IMR-90 (cell line): ENCODE measurements around the gene PLXNC1. TPM values are rescaled to one million over a fixed set of nuclear protein-coding genes. Genes with fewer than 3 reads are reported as not detected.

ENCODE experiments used
- ATAC-seq: fragments of 200-7000 bp; cut with Tn5 transposase; 2 replicates; pipeline ENCODE4 v1.9.1; 2020; ENCODE audit warnings: low read depth, mild to moderate bottlenecking, moderate library complexity
- BruUV-seq: library from RNA; stranded (reverse); fragments of 400-500 nt; replicated peaks from 2 replicates; lab custom pipeline; 2021; lab: Mats Ljungman, UMichigan
- CTCF ChIA-PET: fragments of 300-600 bp; formaldehyde crosslinking; extraction: SDS; loops from one replicate; lab custom pipeline; 2021; ENCODE audit warnings: antibody characterized with exemption; lab: Yijun Ruan, JAX
- POLR2A ChIA-PET: fragments of 300-600 bp; sonication (Branson Sonifier 250); formaldehyde crosslinking; loops from one replicate; lab custom pipeline; 2022; ENCODE audit warnings: antibody characterized with exemption; ENCODE audit not compliant: unreplicated experiment; lab: Charles Lee
- DNase-seq: peaks from one replicate; pipeline ENCODE4 v3.0.0; 2013
- H2AFZ ChIP-seq: replicated peaks from 2 replicates; pipeline ENCODE3; 2013; ENCODE audit warnings: low read length, mild to moderate bottlenecking; ENCODE audit not compliant: poor library complexity
- H2AK5ac ChIP-seq: 2 replicates; pipeline ENCODE4 v1.6.1; 2013; ENCODE audit warnings: low read depth, low read length, inconsistent platforms
- H2AK9ac ChIP-seq: replicated peaks from 2 replicates; pipeline ENCODE3; 2013; ENCODE audit warnings: mild to moderate bottlenecking, low read depth, low read length, moderate library complexity; ENCODE audit not compliant: poor library complexity
- H2BK120ac ChIP-seq: 2 replicates; pipeline ENCODE4 v1.6.1; 2013; ENCODE audit warnings: low read depth, low read length, inconsistent platforms
- H2BK15ac ChIP-seq: 3 replicates; pipeline ENCODE4 v1.6.1; 2013; ENCODE audit warnings: low read depth, low read length, inconsistent platforms
- H2BK20ac ChIP-seq: 2 replicates; pipeline ENCODE4 v1.6.1; 2013; ENCODE audit warnings: low read depth, mild to moderate bottlenecking, inconsistent platforms, low read length, moderate library complexity
- H2BK5ac ChIP-seq: 2 replicates; pipeline ENCODE4 v1.6.1; 2013; ENCODE audit warnings: mild to moderate bottlenecking, low read depth, low read length, inconsistent platforms; ENCODE audit not compliant: poor library complexity, severe bottlenecking
- H3K14ac ChIP-seq: replicated peaks from 2 replicates; pipeline ENCODE4 v1.6.1; 2013; ENCODE audit warnings: low read depth, low read length, inconsistent platforms
- H3K18ac ChIP-seq: 2 replicates; pipeline ENCODE4 v1.6.1; 2013; ENCODE audit warnings: low read depth, low read length, control low read depth
- H3K23ac ChIP-seq: 2 replicates; pipeline ENCODE4 v1.6.1; 2013; ENCODE audit warnings: low read depth, low read length, inconsistent platforms
- H3K27ac ChIP-seq: 2 replicates; pipeline ENCODE4 v1.5.1; 2013; ENCODE audit warnings: mild to moderate bottlenecking, control low read depth, low read length; ENCODE audit not compliant: insufficient read depth
- H3K27me3 ChIP-seq: 2 replicates; pipeline ENCODE4 v1.6.1; 2013; ENCODE audit warnings: low read length; ENCODE audit not compliant: control insufficient read depth, insufficient read depth
- H3K36me3 ChIP-seq: 2 replicates; pipeline ENCODE4 v1.6.1; 2013; ENCODE audit warnings: low read length, mixed read lengths; ENCODE audit not compliant: control insufficient read depth, insufficient read depth
- H3K4ac ChIP-seq: 2 replicates; pipeline ENCODE4 v1.6.1; 2013; ENCODE audit warnings: low read depth, low read length, inconsistent platforms
- H3K4me1 ChIP-seq: 2 replicates; pipeline ENCODE4 v1.6.1; 2013; ENCODE audit warnings: low read length, mixed read lengths; ENCODE audit not compliant: control insufficient read depth, insufficient read depth
- H3K4me2 ChIP-seq: 2 replicates; pipeline ENCODE4 v1.6.1; 2013; ENCODE audit warnings: low read depth, mild to moderate bottlenecking, control low read depth, low read length, moderate library complexity
- H3K4me3 ChIP-seq: 2 replicates; pipeline ENCODE4 v1.5.1; 2013; ENCODE audit warnings: low read depth, mild to moderate bottlenecking, control low read depth, low read length, moderate library complexity; ENCODE audit not compliant: insufficient read depth
- H3K56ac ChIP-seq: 2 replicates; pipeline ENCODE4 v1.6.1; 2013; ENCODE audit warnings: low read length, inconsistent platforms; ENCODE audit not compliant: insufficient read depth; ENCODE audit errors: extremely low read depth
- H3K79me1 ChIP-seq, 2 experiments: 2 replicates each; pipeline ENCODE4 v1.6.1; 2013; ENCODE audit warnings: low read length in 2 of 2, inconsistent platforms in 1 of 2, low read depth in 1 of 2
- H3K9ac ChIP-seq: 2 replicates; pipeline ENCODE4 v1.6.1; 2013; ENCODE audit warnings: low read depth, low read length, control low read depth
- H3K9me1 ChIP-seq: 2 replicates; pipeline ENCODE4 v1.6.1; 2013; ENCODE audit warnings: low read length, inconsistent platforms; ENCODE audit not compliant: insufficient read depth
- H3K9me3 ChIP-seq: 2 replicates; pipeline ENCODE4 v1.6.1; 2013; ENCODE audit warnings: low read length; ENCODE audit not compliant: control insufficient read depth, insufficient read depth
- H4K20me1 ChIP-seq: 2 replicates; pipeline ENCODE4 v1.6.1; 2013; ENCODE audit warnings: low read length, inconsistent platforms; ENCODE audit not compliant: insufficient read depth
- H4K5ac ChIP-seq: 2 replicates; pipeline ENCODE4 v1.6.1; 2013; ENCODE audit warnings: mild to moderate bottlenecking, low read depth, low read length, control low read depth
- H4K8ac ChIP-seq, 2 experiments: 2 replicates each; pipeline ENCODE4 v1.6.1; 2013; ENCODE audit warnings: low read depth in 2 of 2, low read length in 2 of 2, control low read depth in 1 of 2, inconsistent platforms in 1 of 2
- H4K91ac ChIP-seq: 2 replicates; pipeline ENCODE4 v1.6.1; 2013; ENCODE audit warnings: low read depth, low read length, inconsistent platforms; ENCODE audit not compliant: insufficient read depth
- MAZ ChIP-seq: IDR thresholded peaks from 2 replicates; pipeline ENCODE4 v1.6.1; 2012; ENCODE audit warnings: low read depth, mild to moderate bottlenecking, low read length, improper control_type of control experiment, moderate library complexity, borderline replicate concordance
- MXI1 ChIP-seq: IDR thresholded peaks from 2 replicates; pipeline ENCODE4 v1.6.1; 2012; ENCODE audit warnings: low read depth, mild to moderate bottlenecking, low read length, moderate library complexity, borderline replicate concordance
- USF2 ChIP-seq: fragments of 150-350 bp; IDR thresholded peaks from 2 replicates; pipeline ENCODE4 v1.6.1; 2017; ENCODE audit warnings: mild to moderate bottlenecking, antibody characterized with exemption, low read length, low read depth
- whole genome bisulfite sequencing, 2 experiments: methylation state at CpG; one replicate each; pipeline versions ENCODE4 v1.1.5 to v1.1.7; 2013; ENCODE audit warnings: missing lambda C conversion rate in 2 of 2; ENCODE audit not compliant: insufficient read length in 1 of 2; ENCODE audit errors: extremely low coverage in 2 of 2; 5-methylcytosine and 5-hydroxymethylcytosine counted together
- dilution Hi-C: fragments of 300-500 bp; cut with HindIII; formaldehyde crosslinking; loops from one replicate; pipeline ENCODE4 v1.14.3; 2018; ENCODE audit warnings: low sequenced_read_pairs; ENCODE audit not compliant: unreplicated experiment
- in situ Hi-C: fragments of 300-500 bp; cut with MboI; formaldehyde crosslinking; loops from 3 replicates; pipeline ENCODE4 v1.14.3; 2019; ENCODE audit warnings: low sequenced_read_pairs, inconsistent platforms, mixed read lengths
- intact Hi-C: fragments of 100-400 bp; cut with micrococcal nuclease; formaldehyde crosslinking; loops from 2 replicates; pipeline ENCODE4 v1.10.0; 2022
- polyA plus RNA-seq, 3 experiments: library from polyadenylated mRNA; depleted of rRNA; stranded (reverse); fragments of >200 nt; gene quantifications; 2 replicates each; pipeline ENCODE4 v1.2.3, GENCODE V29; 2012; ENCODE audit warnings: low replicate concordance in 1 of 3
- total RNA-seq: library from RNA; depleted of rRNA; stranded (reverse); fragments of >200 nt; gene quantifications from 2 replicates; pipeline ENCODE4 v1.2.3, GENCODE V29; 2012

PLXNC1 gene
- total and polyA plus RNA-seq, 2 of the 4 experiments (the other 2 are of a cell fraction): 1.0 to 1.6 TPM

DNA sequence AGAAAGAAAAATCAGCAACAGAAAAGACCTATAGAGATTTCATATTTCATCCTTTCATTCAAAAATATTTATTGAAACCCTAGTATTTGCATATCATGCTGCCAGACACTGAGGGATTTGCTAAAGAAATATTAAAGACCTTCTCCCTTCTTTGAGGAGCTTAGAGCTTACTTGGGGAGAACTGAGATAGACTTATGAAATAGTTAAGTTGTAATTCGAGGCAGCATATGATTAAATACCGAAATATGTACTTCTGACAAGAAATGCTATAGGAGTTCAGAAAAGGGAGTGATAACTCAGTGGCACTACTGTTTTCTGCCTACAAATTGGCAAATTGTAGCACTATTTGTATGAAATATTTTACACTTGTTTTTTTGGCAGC lies 59.1 kb downstream of the PLXNC1 start:
- in situ Hi-C loops: no loop called here
- Histone ChIP-seq H3K18ac (no peak overlapping the region), H3K9me1 (no peaks in the 10 kb centered on the region), H3K4ac (no peak overlapping the region), H2BK15ac (no peak overlapping the region), H2BK5ac (no peak overlapping the region), H2BK120ac (no peak overlapping the region), H3K14ac (no peak overlapping the region), H4K5ac (no peak overlapping the region), H2AK5ac (no peak overlapping the region), H3K56ac (no peak overlapping the region), H4K8ac (no peak overlapping the region), H4K91ac (no peak overlapping the region), H3K9ac (no peak overlapping the region), H3K4me1 (no peaks in the 10 kb centered on the region), H2BK20ac (no peak overlapping the region), H3K4me3 (no peak overlapping the region), H3K36me3 (no peaks in the 10 kb centered on the region), H3K79me1 (no peaks in the 10 kb centered on the region), H3K9me3 (no peaks in the 10 kb centered on the region), H3K23ac (no peak overlapping the region), H2AK9ac (no peak overlapping the region), H2AFZ (no peak overlapping the region), H4K20me1 (no peaks in the 10 kb centered on the region), H3K4me2 (no peak overlapping the region), H3K27me3 (peaks cover 13% of the 10 kb centered on the region), H3K27ac (no peak overlapping the region)
- dilution Hi-C loops: no loop called here
- DNase-seq: no peak
- CTCF ChIA-PET: no interaction called here
- intact Hi-C loops: no loop called here
- POLR2A ChIA-PET: no interaction called here
- no peak for TF ChIP-seq MXI1
- TF ChIP-seq MAZ: no peak
- TF ChIP-seq USF2: no peak
- no CpG with 5 or more reads among the region's 2 CpGs for WGBS, 2 experiments
- no TSS peak for BruUV-seq
- no peak for ATAC-seq
